SK-N-DZ (cell line): ENCODE results near the gene OR2V2.
"Not testable (repeated sequence)": the region's sequence is repeated elsewhere in the genome, so short reads cannot be mapped to it uniquely, and the experiment has no call there.

Experiments
- DNase-seq: peaks from one replicate; pipeline ENCODE4 v3.0.0-alpha.2; 2015; ENCODE audit warnings: low spot score

The OR2V2 gene

DNA sequence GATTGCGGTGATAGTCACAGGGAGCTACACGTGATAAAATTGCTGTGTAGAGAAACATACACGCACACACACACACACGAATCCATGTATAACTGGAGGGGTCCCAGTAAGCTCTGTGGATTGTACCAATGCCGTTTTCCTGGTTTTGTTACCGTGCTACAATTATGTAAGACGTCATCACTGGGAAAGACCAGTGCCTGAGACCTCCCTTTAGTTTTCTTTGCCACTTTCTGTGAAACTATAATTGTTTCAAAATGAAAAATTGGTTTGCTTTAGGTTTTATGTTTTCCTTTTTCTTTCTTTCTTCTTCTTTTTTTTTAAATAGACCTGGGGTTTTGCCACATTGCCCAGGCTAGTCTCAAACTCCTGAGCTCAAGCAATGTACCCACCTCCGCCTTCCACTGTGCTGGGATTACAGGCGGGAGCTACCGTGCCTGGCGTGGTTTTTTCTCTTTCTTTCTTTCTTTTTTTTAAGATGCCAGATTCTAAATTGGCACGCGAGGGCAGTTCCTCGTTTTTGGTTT lies 21.3 kb downstream of the OR2V2 start:
- DNase-seq = no peak

DNA sequence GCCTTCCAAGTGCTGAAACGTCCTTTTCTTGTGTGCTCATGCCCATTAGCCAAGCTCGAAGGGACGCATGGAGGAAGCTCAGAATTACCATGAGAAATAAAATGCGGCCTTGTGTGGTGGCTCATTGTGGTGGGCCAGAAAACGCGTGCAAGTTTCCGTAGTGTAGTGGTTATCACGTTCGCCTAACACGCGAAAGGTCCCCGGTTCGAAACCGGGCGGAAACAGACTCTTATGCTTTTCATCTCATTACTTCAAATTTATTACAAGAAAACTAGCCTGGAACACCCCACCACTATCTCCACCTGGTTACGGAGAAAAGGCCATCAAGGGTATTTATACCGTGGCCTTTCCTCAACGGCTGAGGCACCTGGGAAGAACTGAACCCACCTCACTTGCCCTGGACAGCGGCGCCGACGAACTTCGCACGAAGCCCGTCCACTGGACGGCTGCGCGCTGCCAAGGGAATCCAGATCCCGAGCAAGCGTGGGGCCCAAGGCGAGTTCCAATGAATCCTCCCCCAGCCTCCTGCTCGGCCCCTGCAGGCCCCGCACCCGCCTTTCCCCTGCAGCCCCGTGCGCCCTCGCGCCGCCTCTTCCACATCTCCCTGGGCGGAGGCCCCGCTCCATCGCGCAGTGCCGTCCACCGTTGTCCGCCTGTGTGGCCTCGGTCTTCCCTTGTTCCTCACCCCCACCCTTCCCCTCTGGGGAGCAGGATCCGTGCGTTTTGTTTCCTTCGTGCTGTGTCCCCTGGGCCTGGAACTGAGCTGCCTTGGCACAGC lies 22.3 kb downstream of the OR2V2 start:
- DNase-seq = peak; percentile 75

DNA sequence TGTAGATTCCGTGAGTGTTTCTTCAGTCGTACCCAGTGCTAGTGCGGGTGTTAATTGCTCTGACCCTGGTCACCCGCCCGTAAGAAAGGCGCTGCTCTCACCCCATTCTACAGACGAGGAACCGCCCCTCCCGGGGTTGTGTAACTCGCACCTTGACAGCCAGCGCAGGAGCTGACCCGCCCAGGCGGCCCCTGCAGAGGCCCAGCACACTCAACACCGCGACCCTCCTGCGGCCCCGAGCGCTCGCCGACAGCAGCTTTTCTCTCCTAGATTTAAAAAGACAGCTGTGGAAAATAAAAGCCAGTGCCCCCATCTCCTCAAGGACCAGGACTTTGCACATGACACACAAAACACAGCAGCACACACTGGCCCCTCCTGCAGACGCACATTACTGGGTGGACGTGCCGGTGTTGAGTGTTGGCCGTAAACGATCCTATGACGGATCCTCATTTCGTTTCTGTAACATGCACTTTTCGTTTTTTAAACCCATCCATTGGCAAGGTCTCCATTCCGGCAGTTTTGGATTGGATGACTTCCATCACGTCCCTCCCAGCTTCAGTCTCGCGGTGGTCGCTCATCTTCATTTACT lies 22.9 kb downstream of the OR2V2 start:
- DNase-seq = no peak

DNA sequence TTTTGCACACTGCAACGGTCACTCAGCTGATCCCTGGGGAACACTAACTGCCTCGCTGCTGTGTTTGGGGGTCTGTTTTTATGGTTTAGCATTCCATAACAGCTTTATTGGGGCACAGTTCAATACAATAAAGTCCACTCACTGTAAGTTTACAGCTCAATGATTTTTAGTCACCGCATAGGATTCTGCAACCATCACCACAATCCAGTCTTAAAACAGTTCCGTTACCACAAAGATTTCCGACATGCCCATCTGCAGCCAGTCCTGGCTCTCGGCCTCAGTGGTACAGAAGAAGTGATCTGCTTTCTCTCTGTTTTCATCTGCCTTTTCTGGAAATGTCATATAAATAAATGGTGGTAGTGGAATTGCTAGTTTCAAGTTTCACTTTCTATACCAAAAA lies 23.6 kb downstream of the OR2V2 start:
- no peak for DNase-seq

DNA sequence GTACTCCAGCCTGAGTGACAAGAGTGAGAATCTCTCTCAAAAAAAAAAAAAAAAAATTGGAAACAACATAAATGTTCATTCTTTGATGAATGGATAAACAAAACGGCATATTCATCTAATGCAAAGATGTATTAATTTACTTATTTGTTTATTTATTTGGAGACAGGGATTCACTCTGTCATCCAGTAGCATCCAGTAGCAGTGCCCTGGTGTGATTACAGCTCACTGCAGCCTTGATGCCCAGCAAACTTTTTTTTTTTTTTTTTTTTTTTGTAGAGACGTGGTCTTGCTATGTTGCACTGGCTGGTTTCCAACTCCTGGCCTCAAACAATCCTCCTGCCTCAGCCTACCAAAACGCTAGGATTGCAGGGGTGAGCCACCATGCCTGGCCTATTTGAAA lies 24.4 kb downstream of the OR2V2 start:
- no peak for DNase-seq

DNA sequence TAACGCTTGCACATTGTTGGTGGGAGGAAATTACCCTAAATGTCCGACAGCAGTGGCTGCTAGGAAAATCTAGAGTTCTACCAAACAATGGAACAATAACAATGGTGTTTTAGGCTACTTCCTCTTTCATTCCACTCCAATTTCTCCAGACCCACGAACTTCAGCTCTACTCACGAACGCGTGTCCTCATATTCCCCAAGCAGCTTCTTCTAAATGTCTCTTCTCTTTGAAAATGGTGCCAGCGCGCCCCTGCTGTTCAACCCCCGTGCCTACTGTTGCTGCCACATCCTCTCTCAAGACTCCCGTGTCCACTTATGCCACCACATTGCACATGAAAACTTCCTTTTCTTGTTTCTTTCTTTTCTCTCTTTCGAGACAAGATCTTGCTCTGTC lies 25.6 kb downstream of the OR2V2 start:
- DNase-seq = no peak

DNA sequence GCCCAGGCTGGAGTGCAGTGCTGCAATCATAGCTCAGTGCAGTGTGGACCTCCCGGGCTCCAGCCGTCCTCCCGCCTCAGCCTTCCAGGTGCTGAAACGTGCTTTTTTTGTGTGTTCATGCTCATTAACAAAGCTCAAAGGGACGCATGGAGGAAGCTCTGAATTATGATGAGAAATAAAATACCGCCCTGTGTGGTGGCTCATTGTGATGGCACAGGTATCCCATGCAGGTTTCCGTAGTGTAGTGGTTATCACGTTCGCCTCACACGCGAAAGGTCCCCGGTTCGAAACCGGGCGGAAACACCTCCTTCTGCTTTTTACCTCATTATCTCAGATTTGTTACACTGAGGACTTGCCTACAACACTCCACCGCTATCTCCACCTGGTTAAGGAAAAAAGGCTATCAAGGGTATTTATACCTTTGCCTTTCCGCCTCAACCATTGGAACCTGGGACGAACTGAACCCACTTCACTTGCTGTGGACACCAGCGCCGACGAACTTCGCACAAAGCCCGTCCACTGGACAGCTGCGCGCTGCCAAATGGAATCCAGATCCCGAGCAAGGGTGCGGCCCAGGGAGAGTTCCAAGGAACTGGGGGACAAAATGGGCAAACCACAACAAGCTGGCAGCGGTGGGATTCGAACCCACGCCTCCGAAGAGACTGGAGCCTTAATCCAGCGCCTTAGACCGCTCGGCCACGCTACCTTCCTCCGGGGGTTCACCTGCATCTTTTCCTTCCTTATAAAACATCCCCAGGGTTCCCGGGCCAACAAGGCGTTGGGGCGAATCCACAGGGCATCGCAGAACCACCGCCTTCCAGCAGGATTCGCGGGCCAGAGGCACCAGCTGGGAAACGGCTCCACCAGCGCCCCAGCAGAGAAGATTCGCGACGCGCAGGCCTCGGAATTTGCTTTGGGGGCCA lies 26.3 kb downstream of the OR2V2 start:
- peak; percentile 42 for DNase-seq

DNA sequence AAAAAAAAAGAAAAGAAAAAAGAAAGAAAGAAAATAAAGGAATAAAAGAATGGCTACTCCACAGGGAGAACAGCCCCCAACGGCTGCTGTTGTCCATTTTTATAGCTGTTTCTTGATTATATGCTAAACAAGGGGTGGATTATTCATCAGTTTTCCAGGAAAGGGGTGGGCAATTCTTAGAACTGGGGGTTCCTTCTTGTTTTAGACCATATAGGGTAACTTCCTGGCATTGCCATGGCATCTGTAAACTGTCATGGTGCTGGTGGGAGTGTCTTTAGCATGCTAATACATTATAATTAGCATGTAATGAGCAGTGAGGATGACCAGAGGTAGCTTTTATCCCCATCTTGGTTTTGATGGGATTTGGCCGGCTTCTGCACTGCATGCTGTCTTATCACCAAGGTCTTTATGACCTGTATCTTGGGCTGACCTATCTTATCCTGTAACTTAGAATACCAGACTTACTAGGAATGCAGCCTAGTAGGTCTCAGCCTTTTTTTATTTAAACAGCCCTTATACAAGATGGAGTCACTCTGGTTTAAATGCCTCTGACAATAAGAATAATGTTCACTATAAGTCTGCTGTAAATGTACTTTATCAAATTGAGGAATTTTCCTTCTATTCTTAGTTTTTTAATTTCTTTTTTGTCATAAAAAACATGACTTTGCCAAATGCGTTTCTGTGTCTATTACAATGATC lies 29.0 kb downstream of the OR2V2 start:
- DNase-seq = no peak

DNA sequence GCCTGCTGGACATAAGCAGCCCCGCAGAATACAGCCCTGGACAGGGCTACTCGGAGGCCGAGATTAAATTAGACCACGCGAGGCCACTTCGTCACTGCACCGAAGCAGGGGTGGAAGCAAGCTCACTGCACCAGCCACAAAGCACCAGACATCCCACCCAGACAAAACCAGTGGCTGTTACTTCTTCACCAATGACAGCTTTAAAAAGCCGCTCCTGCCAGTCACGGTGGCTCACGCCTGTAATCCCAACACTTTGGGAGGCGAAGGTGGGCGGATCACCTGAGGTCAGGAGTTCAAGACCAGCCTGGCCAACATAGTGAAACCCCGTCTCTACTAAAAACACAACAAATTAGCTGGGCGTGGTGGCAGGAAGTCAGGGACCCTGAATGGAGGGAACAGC lies 30.2 kb downstream of the OR2V2 start:
- DNase-seq = not testable (repeated sequence)

DNA sequence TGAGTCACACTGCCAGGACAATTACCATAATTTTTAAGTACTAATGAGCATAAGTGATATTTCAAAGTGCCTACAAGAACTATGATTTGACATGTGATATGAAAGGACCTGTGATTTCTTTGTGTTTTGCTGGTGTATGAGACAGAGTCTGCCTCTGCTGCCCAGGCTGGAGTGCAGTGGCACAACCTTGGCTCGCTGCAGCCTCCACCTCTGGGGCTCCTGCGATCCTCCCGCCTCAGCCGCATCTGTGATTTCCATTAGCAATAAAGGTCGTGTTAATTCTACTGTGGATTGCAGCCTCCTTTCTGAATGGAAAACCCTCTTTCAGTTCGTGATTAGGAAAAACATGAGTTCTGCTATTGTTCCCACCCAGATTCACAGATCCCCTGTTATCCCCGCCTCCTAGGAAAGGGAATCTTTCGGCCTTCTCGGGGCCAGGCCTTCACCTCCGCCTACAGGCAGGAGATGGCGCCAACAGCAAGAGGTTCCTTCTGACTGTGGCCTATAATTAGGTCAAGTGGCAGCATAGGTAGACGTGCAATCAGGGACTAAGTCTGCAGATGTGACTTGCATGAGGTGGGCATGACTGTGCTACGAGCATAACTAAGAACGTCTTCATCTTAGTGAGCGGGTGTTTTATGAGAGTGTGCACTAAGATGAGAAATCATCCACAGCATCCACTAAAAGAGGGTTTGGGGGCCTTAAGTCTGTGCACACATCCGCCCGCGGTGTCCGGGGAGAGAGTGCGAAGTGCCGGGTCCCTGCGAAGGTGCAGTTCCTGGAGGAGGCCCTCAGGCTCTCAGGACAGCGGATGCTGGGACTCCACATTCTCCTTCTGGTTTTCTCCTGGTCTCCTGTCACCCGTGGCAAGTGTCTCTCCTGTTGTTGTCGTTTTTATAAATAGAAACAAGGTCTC lies 34.5 kb downstream of the OR2V2 start:
- DNase-seq = peak; percentile 86

DNA sequence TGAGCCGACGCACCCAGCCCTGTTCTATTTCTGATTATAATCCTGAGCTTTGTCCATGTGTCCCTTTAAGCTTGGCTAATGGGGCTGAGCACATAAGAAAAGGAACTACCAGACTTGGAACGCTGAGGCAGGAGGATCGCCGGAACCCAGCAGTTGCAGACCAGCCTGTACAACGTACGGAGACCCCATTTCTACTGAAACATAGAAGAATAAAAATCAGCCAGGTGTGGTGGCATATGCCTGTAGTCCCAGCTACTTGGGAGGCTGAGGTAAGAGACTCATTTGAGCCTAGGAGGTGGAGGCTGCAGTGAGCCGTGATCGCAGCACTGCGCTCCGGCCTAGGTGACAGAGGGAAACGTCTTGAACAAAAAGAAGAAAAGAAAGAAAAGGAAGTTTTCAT lies 35.3 kb downstream of the OR2V2 start:
- no peak for DNase-seq

DNA sequence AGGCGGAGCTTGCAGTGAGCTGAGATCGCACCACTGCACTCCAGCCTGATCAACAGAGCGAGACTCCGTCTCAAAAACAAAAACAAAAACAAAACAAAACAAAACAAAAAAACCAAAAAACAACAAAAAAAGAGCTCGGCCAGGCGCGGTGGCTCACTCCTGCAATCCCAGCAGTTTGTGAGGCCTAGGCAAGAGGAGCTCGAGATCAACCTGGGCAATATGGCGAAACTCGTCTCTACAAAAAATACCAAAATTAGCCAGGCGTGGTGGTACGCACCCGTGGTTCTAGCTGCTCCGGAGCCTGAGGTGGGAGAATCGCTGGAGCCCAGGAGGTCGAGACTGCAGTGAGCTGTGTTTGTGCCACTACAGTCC lies 37.4 kb downstream of the OR2V2 start:
- DNase-seq = peak; percentile 58

DNA sequence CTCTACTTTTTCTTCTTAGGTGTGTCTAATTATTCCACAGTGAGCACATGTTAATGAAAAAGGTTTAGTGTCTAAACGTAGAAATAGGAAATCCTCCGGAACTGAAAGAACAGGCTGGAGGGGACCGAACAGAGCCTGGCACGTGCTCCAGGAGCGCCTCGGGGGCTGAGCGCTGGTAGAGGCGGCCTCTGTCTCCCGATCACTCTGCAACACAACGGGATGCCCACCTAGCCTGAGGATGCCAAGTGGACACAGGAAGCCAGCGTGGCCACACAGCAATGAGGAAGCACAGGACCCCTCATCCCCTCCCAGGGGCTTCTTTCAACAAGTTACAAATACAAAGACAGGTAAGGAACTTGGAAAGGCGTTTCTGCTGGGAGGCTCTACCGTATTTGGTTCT lies 38.2 kb downstream of the OR2V2 start:
- DNase-seq = no peak

DNA sequence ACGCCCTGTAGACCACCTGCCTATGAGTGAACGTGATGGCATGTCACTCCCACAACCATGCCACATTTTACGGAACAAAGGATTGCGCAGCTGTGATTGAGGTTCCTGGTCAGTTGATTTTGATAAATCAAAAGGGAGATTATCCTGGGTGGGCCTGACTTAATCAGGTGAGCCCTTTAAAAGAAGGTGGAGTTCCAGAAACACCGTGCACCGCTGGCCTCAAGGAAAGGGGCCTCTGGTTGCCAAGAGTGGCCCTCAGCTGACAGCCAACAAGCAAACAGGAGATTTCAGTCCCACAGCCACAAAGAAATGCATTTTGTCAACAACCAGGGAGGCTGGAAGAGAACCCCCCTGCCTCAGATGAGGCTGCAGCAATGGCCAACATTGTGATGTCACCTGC lies 38.6 kb downstream of the OR2V2 start:
- DNase-seq = no peak

DNA sequence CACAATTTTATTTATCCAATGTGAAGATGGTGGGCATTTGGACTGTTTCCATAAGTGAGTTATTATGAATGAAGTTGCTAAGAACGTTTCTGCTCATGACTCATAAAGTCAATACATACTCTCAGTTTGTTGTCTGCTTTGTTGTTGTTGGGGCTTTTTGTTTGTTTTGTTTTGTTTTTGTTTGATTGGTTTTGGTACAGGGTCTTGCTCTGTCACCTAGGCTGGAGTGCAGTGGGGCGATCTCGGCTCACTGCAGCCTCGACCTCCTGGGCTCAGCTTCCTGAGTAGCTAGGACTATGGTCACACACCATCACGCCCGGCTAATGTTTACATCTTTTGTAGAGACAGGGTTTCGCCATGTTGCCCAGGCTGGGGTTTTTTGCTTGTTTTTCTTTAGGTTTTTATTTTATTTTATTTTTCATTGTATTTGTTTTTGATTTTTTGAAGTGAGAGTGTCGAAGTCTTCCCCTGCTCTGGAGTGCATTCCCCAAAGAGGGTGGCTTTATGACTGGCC lies 39.7 kb downstream of the OR2V2 start:
- no peak for DNase-seq

DNA sequence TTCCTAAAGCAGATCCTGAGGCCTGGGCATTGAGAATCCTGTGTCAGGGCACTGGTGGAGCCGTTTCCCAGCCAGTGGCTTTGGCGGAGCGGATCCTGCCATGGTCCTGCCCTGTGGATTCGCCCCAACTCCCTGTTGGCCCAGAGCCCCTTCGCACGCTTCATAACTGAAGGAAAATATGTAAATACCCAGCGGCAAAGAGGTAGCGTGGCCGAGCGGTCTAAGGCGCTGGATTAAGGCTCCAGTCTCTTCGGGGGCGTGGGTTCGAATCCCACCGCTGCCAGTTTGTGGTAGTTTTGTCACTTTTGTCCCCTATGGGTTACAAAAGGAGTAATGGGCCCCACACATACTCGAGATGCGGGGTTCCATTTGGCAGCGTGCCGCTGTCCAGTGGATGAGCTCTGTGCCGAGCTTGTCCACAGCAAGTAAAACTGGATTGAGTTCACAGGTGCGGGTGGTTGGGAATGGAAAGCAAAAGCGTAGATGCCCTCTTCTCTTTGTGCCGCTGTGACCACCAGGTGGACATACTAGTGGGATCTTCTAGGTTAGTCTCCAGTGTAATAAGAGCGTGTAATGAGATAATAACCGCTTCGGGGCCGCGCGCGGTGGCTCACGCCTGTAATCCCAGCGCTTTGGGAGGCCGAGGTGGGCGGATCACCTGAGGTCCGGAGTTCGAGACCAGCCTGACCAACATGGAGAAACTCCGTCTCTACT lies 40.3 kb downstream of the OR2V2 start:
- peak; percentile 89 for DNase-seq

DNA sequence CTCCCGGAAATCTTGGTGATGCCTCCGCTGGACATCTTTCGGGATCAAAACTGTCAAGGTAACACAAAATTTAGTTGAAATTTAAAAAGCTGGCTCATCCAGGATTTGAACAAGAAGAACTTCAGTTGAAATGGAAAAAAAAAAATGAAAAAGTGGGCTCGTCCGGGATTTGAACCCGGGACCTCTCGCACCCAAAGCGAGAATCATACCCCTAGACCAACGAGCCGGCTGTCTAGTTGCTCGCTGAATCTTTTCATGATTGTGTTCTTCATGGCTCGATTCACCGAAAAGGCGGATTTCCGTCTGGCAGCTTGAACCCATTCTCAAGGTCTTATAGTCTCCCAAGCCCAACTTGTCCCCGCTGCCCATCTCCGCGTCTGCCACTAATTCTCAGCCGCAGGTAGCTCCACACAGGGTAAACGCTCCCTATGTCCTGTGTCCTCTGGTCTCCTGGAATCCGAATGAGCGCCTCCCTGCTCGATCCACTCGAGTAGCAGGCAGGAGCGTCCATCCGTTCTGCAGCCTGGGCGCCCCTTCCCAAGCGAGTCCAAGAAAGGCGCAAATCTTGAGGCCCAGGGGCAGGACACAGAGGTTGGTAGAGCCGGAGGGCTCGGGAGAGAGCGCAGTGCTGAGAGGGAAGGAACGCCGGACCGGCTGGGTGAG lies 41.4 kb downstream of the OR2V2 start:
- peak; percentile 87 for DNase-seq

DNA sequence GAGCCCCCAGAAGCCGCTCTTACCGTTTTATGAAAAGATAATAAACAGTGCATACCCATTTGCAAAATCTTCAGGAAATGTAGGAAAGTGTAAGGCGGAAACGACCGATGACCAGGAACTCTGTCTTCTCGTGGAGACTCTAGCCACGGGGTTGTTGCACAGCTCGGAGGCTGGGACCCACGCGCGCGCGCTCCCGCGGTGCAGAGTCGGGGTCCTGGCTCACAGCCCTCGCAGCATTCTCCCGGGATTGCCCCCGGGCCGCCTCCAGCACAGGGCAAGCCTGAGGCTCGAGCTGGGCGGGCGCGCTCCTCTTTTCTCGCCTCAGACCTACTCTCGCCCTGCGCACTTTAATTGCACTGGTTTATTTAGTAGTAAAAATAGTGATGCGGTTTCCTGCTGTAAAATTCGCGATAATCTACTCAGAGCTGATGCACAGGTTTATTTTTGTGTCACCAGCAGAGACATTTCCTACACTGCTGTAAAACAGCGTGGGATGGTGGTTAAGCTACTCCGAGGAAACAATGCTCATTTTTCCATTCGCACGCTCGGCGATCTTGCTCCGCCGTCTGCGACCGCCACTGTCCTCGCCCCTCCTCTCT lies 42.1 kb downstream of the OR2V2 start:
- DNase-seq = no peak
